GM19395 (cell line): ENCODE measurements around the gene PHACTR1.

Experiments
- ATAC-seq: cut with Tn5 transposase; IDR thresholded peaks from one replicate; pipeline ENCODE4 v1.9.1; 2021; ENCODE audit warnings: mild to moderate bottlenecking, moderate library complexity; ENCODE audit not compliant: unreplicated experiment

The PHACTR1 gene

GRCh38 chr6:13094781-13095425, 378.3 kb downstream of the PHACTR1 start:
- ATAC-seq: no peak

GRCh38 chr6:13096084-13096483, 379.5 kb downstream of the PHACTR1 start:
- ATAC-seq: no peak

GRCh38 chr6:13097454-13097853, 380.9 kb downstream of the PHACTR1 start:
- no peak for ATAC-seq

GRCh38 chr6:13098006-13098405, 381.4 kb downstream of the PHACTR1 start:
- no peak for ATAC-seq

GRCh38 chr6:13098793-13099570, 382.4 kb downstream of the PHACTR1 start:
- no peak for ATAC-seq

- ATAC-seq: no peak
Measured at GRCh38 chr6:13099771-13100170, 383.2 kb downstream of the PHACTR1 start.

GRCh38 chr6:13101409-13101808, 384.8 kb downstream of the PHACTR1 start:
- no peak for ATAC-seq

- ATAC-seq: no peak
Measured at GRCh38 chr6:13101985-13102384, 385.4 kb downstream of the PHACTR1 start.

GRCh38 chr6:13103169-13103568, 386.6 kb downstream of the PHACTR1 start:
- ATAC-seq: no peak

GRCh38 chr6:13105139-13105538, 388.6 kb downstream of the PHACTR1 start:
- no peak for ATAC-seq

GRCh38 chr6:13112921-13113320, 396.4 kb downstream of the PHACTR1 start:
- ATAC-seq: no peak

GRCh38 chr6:13113376-13113775, 396.8 kb downstream of the PHACTR1 start:
- no peak for ATAC-seq

- ATAC-seq: no peak
Measured at GRCh38 chr6:13113981-13114593, 397.5 kb downstream of the PHACTR1 start.

- ATAC-seq: no peak
Measured at GRCh38 chr6:13116155-13116554, 399.6 kb downstream of the PHACTR1 start.

- ATAC-seq: no peak
Measured at GRCh38 chr6:13117570-13117969, 401.0 kb downstream of the PHACTR1 start.

GRCh38 chr6:13119549-13119948, 403.0 kb downstream of the PHACTR1 start:
- no peak for ATAC-seq

- no peak for ATAC-seq
Measured at GRCh38 chr6:13120483-13121482, 404.2 kb downstream of the PHACTR1 start.

GRCh38 chr6:13124131-13124530, 407.6 kb downstream of the PHACTR1 start:
- no peak for ATAC-seq

- ATAC-seq: no peak
Measured at GRCh38 chr6:13125841-13126240, 409.3 kb downstream of the PHACTR1 start.

- no peak for ATAC-seq
Measured at GRCh38 chr6:13131935-13132661, 415.5 kb downstream of the PHACTR1 start.
